GM18867 (cell line): ENCODE results near the gene MTMR8.

Experiments
- ATAC-seq: cut with Tn5 transposase; IDR thresholded peaks from one replicate; pipeline ENCODE4 v1.9.1; 2021; ENCODE audit warnings: mild to moderate bottlenecking, moderate library complexity; ENCODE audit not compliant: unreplicated experiment

MTMR8 gene

GRCh38 chrX:64313624-64314023, 81.6 kb downstream of the MTMR8 start:
- no peak for ATAC-seq

GRCh38 chrX:64306712-64307111, 88.5 kb downstream of the MTMR8 start:
- ATAC-seq = no peak

DNA sequence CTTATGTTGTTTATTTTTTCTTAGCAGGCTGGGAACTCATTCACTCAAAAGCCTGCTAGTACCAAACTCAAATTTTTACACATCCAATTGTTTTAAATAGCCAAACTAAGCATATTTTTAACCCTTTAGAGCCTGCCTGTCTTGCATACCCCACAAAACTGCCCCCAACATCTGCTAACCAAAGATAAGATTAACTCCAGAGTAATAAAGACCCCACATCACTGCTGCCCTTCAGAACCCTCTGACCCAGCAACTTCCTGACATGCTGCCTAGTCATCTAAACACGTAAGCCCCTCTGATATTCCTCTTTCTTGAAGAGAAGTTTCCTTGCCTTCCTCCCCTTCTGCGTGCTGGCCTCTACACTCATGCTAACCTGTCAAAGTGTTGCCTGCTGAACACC, 104.1 kb downstream of the MTMR8 start:
- ATAC-seq = no peak

DNA sequence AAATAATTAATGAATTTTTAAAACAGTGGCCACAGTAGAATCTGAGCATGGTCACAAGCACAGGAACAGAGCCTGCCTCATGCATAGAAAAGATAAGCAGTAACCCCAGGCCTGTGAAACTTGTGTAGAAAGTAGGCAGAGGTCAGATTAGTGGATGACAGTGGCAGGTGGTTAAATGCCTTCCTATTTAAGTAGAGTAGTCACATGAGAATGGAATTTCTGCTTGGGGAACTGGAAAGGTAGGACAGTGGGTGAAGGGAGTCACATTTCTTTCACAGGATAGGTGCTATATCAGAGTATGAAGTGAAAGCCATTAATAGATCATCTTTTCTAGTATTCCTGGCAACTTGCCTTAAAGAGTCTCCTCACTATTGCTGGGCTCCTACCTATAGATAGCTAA, 130.0 kb downstream of the MTMR8 start:
- ATAC-seq = no peak

- no peak for ATAC-seq
These were observed 164.9 kb downstream of the MTMR8 start, which contains the start of gene ASB12 for GRCh38 chrX:64230123-64230970. ASB12 (minus strand) TSS chrX:64230607; CDS start chrX:64225650, 4,957 bp downstream.

DNA sequence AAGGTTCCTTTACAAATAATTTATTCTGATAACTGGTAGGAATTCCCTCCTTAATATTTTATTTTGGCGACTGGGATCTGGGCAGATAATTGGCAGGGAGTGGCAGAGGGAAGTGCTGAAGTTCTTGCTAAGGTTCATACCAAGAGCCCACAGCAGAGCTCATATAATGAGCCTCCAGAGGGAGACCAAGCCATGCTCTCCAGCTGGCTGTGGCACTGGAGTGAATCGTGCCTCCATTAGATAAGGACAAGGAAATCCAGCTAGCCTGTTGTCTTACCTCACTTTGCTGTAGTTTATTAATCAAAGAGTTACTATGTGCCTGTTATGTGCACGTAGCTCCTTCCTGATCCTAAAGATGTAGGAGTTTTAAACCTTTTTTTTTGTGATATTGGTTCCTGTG, 166.1 kb downstream of the MTMR8 start:
- no peak for ATAC-seq
